ENCODE results near the gene TMEM191B.
"Not testable (repeated sequence)": the region's sequence is repeated elsewhere in the genome, so short reads cannot be mapped to it uniquely, and the experiment has no call there.

TMEM191B gene

DNA sequence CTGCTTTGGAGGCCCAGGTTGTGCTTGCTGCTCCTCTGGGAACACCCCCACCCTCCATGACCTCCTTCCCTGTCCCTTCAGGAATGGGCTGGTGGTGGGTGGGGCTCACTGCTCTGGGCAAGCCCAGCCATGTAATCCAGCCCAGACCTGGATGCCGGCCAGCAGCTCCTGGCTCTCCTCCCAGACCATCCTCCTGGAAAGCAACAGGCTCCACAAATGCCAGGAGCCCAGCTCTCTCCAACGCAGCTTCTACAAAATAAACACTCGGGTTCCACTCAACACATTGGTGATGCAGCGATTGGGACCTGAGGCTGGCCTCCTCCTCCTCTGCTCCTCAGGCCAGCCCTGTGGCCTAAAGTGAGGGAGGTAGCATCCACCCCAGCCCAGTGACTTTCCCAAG, 30.9 kb downstream of the TMEM191B start:
- DNase-seq (ENCODE audit: low spot score), result not testable (repeated sequence)

DNA sequence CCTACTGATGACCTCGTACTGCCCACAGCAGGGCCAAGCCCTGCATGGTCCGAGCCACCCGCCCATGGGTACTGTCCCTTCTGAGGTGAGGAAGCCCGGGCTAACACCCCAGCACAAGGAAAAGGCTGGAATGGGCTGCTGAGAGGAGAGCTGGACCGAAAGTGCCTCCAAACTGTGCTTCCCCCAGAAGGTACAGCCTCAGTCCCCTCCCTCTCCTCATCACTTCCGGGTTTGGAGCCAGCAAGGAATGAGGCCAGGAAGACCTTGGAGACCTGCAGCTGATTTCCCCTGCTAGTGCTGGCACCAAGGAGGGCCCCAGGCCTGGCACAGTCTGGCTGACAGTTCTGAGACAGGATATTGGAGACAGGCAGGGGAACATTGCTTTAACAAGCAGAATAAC, 31.3 kb downstream of the TMEM191B start:
- not testable (repeated sequence) for DNase-seq (ENCODE audit: low spot score)

DNA sequence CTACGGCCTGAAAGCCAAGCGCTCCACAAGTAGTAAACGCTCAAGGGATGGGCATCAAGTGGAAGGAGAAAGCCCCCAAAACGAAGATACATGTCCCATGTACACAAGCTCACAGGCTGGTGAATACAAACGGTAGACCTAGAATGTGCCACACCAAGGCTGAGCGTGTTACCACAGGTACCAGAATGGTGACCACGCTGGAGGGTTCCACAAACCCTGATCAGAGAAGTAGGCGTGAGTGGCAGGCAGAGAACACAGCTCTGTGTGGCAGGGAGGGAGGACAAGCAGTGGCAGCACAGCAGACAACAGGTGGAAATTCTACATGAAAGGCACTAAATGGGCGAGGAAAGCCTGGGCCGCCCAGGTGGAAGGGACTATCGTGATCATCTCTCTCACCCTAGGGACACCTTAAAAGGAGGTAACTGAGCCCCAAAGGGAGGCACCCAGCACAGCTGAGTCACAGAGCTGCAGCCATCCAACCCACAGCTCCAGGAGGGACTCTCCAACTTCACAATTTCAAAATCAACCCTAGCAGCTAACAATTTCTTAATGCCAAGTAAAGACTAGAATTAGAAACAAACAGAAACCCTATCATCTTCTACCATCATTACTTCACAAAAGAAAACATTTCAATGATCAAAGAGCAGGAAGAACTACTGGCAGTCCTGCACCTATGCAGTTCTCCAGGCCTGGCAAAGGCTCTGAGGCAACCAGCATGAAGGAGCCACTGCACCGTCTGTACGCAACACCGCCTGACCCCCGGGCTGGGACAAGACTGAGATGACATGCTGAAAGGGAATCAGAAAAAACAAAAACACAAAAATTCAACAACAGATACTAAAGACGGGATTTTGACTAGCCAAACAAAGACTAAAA, 32.7 kb downstream of the TMEM191B start:
- not testable (repeated sequence) for DNase-seq (ENCODE audit: low spot score)

DNA sequence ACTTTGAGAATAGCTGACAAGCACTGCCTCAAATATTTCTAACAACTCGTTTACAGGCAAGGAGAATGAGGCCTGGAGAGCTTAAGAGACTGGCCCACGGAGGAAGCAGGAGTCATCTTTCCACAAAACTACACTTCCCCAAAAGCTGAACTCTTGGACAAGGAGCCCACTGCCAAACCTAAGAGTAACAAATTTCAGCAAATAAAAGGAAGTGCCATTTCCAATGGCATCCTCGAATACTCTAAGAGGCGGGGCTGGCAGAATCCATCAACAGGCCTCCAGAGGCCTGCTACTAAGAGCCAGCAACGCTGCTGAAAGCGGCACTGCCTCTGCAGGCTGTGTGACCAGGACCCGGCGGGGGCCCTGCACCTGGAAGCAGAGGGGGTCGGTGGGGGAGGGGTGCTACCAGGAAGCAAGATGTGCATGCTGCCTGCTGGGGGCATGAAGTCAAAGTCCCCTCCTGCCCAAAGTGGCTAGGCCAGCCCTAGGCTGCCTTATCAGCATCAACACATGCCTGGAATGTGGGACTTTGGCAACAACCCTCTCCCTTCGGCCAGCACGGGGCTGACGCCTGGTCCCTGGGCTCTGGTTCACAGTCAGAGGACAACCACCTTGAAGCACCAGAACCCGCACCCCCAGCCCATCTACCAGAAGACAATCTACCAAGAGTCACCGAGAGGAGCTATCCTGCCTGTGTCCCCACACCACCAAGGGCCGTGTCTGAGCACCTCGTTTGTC, 43.1 kb downstream of the TMEM191B start:
- not testable (repeated sequence) for DNase-seq (ENCODE audit: low spot score)

DNA sequence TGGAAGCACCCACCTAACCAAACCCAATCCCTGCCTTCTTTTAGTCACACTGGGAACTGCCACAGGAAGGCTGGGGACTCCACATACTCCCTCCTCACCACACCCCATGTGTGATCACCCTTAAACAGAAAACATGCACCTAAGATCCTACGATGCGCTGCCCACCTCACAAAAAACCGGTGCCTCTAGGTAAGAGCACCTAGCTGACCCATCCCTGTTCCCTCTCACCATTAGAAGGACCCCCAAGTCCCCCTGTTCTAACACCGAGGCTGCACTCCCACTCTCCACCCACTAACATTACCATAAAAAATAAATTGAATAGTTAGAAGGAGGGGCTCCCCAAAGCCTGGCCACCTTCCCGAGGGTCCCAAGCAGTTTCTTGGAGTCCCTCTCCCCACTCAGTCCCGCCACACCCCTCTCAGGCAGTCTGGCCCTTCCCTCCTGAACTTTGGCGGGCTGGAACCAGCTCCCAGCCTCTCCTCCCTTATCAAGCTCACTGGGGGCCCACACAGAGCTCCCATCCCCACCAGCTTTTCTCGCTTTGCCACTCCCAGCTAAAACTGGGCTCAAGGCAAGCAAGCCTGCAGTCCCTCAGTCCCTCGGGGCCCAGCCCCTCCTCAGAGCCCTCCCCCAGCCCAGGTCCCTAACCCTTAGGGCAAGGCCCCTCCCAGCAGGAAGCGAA, 46.0 kb downstream of the TMEM191B start:
- not testable (repeated sequence) for DNase-seq (ENCODE audit: low spot score)

DNA sequence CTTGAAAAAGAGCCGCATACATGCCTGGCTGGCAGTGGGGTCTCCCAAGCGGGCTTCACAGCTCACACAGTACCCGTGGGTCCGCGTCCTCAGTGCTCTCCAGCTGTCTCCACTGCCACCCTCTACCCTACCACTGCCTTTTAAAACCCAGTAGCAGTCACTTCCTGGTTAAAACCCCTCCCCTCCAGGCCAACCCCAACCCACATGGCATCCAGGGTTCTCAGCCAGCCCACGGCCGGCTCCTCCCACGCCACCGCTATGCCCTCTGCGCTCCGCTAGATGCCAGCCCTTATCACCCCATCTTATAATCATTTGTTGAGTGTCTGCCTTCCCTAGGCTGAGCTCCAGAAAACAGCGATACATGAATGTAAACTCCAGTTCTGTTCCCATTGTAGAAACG, 47.0 kb downstream of the TMEM191B start:
- DNase-seq (ENCODE audit: low spot score), result not testable (repeated sequence)

DNA sequence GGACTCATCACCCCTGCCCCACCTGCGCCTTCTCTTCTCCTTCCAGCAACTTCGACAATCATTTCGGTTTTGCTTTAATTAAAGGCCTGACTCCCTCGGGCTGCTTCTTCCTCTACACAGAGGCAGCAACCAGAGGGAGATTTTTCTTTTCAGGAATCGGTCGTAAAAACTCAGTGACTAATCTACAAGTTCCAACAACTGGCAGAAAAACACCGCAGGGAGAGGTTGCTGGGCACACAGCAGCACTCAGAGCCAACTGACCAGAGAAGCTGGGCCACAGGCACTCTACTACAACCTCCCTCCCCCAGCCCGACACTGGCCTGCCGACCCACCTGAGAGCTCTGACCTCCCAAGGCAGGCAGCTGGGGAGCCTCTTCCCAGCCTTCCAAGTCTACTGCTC, 48.1 kb downstream of the TMEM191B start:
- DNase-seq (ENCODE audit: low spot score), result not testable (repeated sequence)

DNA sequence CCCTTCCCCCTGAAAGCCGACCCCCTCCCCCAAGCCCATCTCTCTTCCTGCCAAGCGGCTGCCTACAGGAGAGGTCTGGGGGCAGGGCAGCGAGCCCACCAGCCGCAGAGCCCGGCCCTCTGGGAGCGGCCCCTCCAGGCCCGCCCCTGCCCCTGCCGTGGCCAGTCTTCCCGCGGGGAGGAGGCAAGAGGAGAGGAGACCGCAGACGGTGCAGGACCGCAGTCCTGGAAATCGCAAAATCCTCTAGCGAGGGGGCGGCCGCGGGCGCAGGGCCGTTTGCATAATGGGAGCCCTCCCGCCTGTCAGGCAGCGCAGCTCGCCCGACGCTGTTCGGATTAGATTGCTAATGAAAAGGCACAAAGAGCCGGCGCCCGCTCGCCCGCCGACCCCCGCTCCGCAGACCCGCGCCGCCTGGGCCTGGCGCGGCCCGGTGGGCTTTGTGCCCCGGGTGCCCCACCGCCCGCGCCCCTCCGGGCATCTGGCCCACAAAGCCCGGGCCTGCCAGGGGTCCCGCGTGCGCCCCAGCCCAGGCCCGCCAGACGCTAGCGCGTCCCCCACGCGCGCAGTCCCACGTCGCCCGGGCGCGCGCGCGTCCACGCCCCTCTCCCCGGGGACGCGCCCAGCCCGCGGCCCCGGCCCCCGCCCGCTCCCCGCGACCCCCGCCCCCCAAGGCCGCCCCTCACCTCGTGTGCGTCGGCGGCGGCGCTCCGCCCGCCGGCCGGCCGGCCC, 49.7 kb downstream of the TMEM191B start:
- DNase-seq (ENCODE audit: low spot score), result not testable (repeated sequence)

DNA sequence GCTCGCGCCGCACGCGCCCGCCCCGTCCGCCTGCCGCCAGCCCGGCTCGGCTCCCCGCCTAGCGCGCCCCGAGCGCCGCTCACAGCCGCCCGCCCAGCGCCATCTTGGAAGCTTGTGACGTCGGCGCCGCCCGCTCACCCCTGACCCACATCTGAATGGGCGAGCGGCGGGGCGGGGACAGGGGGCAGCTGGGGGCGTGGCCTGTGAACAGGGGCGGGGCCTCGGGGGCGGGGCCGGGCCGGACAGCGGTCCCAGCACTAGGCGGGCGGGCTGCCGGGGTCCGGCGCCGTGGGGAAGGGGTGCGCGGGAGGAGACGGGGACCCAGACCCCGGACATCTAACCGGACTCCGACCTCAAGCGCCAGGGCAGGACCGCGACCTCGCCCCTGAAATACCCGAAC, 50.2 kb downstream of the TMEM191B start:
- not testable (repeated sequence) for DNase-seq (ENCODE audit: low spot score)

All from hematopoietic multipotent progenitor cell treated with erythropoietin and hydrocortisone succinate and interleukin-3 and kit ligand, for 15 days (in vitro differentiated cells).